HUES6 (cell line): ENCODE data around the gene SORBS1.

ENCODE experiments used
- H3K27ac ChIP-seq: 2 replicates; pipeline ENCODE4 v1.7.0; 2013; ENCODE audit warnings: low read depth, mild to moderate bottlenecking, low read length, inconsistent platforms
- H3K27me3 ChIP-seq: 2 replicates; pipeline ENCODE4 v1.6.1; 2013; ENCODE audit warnings: low read length; ENCODE audit not compliant: control insufficient read depth, insufficient read depth
- H3K36me3 ChIP-seq: 2 replicates; pipeline ENCODE4 v1.6.1; 2013; ENCODE audit warnings: low read length; ENCODE audit not compliant: control insufficient read depth, insufficient read depth
- H3K4me1 ChIP-seq: 2 replicates; pipeline ENCODE4 v1.6.1; 2013; ENCODE audit warnings: low read length; ENCODE audit not compliant: control insufficient read depth, insufficient read depth
- H3K4me3 ChIP-seq: 2 replicates; pipeline ENCODE4 v1.5.1; 2013; ENCODE audit warnings: low read depth, low read length
- H3K9ac ChIP-seq: one replicate; pipeline ENCODE4 v1.6.1; 2013; ENCODE audit warnings: mild to moderate bottlenecking, low read length
- H3K9me3 ChIP-seq: 2 replicates; pipeline ENCODE4 v1.6.1; 2013; ENCODE audit warnings: low read depth, low read length; ENCODE audit not compliant: control insufficient read depth, insufficient read depth

SORBS1 gene

DNA sequence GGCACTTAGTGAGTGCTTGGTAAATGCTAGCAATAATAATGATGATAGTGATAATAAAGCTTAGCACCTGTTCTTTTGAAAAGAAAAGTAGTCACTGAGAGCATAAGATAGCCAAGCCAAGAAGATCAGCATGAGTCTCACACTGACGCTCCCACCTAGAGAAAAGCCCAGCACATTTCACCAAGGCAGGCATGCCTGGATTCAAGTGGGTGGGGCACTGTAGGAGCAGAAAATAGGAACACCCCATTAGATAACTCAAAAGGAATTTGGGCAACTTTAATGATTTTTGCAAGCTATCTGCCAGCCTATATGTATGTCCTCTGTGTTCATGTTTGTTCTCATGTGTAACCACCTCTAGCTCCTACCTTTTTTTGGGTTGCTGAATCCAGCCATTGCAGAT is 18.1 kb upstream of the SORBS1 start:
- H3K27ac ChIP-seq: no peak overlapping the region
- no peaks in the 10 kb centered on the region for H3K4me1 ChIP-seq
- no peaks in the 10 kb centered on the region for H3K36me3 ChIP-seq
- H3K9me3 ChIP-seq: no peaks in the 10 kb centered on the region
- no peak overlapping the region for H3K9ac ChIP-seq
- no peaks in the 10 kb centered on the region for H3K27me3 ChIP-seq
- no peak overlapping the region for H3K4me3 ChIP-seq

DNA sequence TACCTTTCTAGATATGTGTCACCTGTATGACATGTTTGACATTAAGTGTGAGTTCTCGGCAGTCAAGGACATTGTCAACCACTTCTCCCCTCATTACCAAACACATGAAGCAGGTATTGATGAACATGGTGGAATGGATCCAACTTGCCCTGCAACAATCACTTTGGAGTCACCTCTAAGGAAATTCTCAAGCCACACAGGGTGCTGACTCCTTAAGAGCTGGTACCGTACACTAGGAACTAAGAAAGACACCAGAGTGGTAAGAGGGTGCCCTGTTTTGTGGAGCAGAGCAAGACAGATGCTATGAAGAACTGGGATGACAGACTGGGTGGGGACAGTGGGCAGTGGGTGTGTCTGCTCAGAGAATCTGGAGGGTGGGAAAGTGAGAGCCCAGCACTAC is 17.4 kb upstream of the SORBS1 start:
- Histone ChIP-seq H3K27me3 (no peaks in the 10 kb centered on the region), H3K4me1 (no peaks in the 10 kb centered on the region), H3K4me3 (no peak overlapping the region), H3K9me3 (no peaks in the 10 kb centered on the region), H3K9ac (no peak overlapping the region), H3K36me3 (no peaks in the 10 kb centered on the region), H3K27ac (no peak overlapping the region)

DNA sequence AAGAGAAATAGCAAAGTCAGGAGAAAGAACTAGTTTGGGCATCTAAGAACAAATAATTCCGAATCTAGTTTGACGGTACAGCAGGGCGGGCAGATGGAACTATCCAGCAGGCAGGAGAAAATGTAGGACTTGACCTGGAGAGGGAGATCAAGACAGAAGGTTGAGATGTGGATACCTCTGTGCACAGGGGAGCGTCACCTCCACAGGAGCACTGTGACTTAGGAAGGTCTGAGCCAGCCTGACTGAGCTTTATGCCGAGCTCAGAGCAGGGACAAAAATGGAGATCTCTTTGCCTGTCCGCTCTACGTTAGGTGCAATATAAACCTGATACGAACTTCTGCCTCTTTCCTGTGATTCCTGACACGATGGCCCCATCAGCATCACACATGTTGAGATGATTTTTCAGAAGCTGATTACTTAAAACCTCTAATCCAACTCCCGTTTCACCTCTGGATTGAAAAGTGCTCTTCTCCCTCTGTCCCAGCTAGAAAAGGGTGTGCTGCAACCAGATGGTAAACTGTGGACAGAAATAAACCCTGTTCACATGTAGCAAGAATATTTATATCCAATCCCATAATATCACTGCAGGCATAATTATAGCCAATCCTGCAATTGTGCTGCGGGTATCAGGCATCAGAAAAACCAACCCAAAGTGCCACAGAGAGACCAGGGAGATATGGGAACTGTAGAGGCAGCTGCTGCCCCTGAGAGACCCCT is 13.6 kb upstream of the SORBS1 start:
- no peaks in the 10 kb centered on the region for H3K4me1 ChIP-seq
- no peaks in the 10 kb centered on the region for H3K9me3 ChIP-seq
- no peak overlapping the region for H3K27ac ChIP-seq
- H3K27me3 ChIP-seq: no peaks in the 10 kb centered on the region
- no peak overlapping the region for H3K4me3 ChIP-seq
- no peak overlapping the region for H3K9ac ChIP-seq
- no peaks in the 10 kb centered on the region for H3K36me3 ChIP-seq

DNA sequence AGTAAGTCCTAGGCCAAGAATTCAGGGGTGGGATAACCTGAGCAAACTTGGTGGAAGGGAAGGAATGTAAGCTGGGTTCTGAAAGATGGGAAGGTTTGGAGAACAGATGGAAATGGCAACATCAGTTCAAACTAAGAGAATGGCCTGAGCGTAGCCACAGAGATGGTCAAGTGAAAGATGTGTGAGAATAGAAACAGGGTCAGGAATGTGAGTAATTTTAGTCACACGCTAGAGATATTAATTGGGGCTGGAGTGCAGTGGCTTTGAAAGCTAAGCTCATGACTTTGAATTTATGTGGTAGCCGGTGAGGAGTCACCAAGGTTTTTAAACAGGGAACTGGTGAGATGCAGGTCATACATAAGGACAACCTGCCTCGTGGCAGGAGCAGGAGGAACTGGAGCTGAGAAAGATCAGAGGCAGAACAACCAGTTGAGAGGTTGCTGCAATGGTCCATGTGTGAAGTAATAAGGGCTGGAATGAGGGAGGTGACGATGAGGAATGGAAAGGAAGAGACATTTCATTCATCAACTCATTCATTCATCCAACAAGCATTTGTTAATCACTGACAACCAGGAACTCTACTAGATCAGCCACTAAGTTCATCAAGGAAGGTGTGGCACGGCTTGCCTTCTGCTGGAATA is 12.9 kb upstream of the SORBS1 start:
- Histone ChIP-seq H3K4me3 (no peak overlapping the region), H3K9ac (no peak overlapping the region), H3K36me3 (no peaks in the 10 kb centered on the region), H3K4me1 (no peaks in the 10 kb centered on the region), H3K9me3 (no peaks in the 10 kb centered on the region), H3K27ac (no peak overlapping the region), H3K27me3 (no peaks in the 10 kb centered on the region)

DNA sequence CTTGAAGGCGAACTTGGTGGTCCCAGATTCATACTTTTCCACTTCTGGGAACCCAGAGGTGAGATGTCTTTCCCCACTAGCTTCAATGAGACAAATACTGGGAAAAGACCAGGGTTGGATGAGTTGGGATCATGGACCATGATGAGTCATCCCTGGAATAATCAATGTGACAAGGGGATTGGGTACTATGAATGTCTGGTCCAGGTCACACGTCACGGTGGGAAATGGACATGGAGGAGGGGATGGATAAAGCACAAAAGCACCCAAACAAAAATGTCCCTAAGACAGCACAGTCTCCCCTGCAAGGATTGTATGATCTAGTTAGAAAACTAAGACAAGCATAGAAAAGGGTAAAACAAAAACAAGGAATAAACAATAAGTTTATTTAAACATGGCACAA is 12.4 kb upstream of the SORBS1 start:
- no peaks in the 10 kb centered on the region for H3K9me3 ChIP-seq
- no peaks in the 10 kb centered on the region for H3K36me3 ChIP-seq
- H3K4me1 ChIP-seq: no peaks in the 10 kb centered on the region
- no peak overlapping the region for H3K9ac ChIP-seq
- no peak overlapping the region for H3K4me3 ChIP-seq
- no peak overlapping the region for H3K27ac ChIP-seq
- no peaks in the 10 kb centered on the region for H3K27me3 ChIP-seq

DNA sequence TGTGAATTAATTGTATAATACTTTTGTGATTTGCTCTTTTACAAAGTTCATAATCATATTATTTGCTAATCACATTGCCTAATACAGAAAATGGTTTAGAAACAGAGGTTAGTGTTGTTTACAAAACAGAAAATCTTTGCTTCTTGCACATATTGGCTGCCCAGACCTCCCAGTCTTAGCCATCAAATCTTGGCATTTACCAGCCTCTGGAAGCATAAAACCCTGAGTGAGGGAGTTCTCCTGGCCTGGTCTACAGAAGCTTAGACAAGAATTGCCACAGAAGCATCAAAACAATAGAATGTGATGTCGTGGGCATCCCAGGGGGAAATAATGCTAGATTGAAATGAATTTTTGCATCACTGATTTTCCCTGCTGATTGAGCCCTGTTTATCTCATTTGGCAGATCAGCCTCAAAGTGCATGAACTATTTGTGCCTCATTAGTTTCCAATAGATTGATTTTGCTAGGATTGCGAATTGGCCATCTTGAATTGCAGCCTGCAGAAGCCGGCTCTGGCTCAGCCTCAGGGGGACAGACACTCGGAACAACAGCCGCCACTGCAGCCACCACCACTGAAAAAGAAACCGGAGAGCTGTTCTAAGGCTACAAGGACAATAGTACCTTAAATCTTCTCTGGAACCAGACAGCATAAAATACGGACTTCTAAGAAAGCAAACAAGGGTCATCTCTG is 11.1 kb upstream of the SORBS1 start:
- Histone ChIP-seq H3K4me3 (no peak overlapping the region), H3K27ac (no peak overlapping the region), H3K27me3 (no peaks in the 10 kb centered on the region), H3K9ac (no peak overlapping the region), H3K4me1 (no peaks in the 10 kb centered on the region), H3K9me3 (no peaks in the 10 kb centered on the region), H3K36me3 (no peaks in the 10 kb centered on the region)

DNA sequence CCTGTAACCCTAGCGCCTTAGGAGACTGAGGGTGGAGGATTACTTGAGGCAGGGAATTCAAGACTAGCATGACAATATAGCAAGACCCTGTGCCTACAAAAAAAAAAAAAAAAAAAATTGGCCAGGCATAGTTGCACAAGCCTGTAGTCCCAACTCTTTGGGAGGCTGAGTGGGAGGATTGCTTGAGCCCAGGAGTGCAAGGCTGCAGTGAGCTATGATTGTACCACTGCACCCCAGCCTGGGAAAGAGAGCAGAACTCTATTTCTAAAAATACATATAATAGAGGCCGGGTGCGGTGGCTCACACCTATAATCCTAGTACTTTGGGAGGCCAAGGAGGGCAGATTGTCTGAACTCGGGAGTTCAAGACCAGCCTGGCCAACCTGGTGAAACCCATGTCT is 10.2 kb upstream of the SORBS1 start:
- no peaks in the 10 kb centered on the region for H3K27me3 ChIP-seq

DNA sequence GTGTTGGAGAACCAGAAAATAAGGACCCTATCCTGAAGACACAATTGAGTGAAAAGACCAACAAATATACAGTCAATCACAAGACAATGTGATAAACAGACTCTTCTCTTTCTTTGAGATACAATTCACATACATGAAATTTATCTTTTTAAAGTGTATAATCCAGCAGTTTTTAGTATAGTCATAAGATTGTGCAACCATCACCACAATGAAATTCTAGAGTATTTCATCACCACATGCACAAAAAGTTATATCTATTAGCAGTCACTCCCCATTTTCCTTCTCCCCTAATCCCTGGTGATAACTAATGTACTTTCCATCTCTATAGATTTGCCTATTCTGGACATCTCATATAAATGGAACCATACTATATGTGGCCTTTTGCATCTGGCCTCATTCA is 8.2 kb upstream of the SORBS1 start:
- Histone ChIP-seq H3K36me3 (no peaks in the 10 kb centered on the region), H3K4me3 (no peak overlapping the region), H3K9me3 (no peaks in the 10 kb centered on the region), H3K9ac (no peak overlapping the region), H3K4me1 (no peaks in the 10 kb centered on the region), H3K27ac (no peak overlapping the region), H3K27me3 (no peaks in the 10 kb centered on the region)

More for the DNA sequence above, 10.2 kb upstream of the SORBS1 start:
- Histone ChIP-seq H3K9ac (no peak overlapping the region), H3K4me3 (no peak overlapping the region), H3K27ac (no peak overlapping the region), H3K36me3 (no peaks in the 10 kb centered on the region), H3K9me3 (no peaks in the 10 kb centered on the region), H3K4me1 (no peaks in the 10 kb centered on the region)

DNA sequence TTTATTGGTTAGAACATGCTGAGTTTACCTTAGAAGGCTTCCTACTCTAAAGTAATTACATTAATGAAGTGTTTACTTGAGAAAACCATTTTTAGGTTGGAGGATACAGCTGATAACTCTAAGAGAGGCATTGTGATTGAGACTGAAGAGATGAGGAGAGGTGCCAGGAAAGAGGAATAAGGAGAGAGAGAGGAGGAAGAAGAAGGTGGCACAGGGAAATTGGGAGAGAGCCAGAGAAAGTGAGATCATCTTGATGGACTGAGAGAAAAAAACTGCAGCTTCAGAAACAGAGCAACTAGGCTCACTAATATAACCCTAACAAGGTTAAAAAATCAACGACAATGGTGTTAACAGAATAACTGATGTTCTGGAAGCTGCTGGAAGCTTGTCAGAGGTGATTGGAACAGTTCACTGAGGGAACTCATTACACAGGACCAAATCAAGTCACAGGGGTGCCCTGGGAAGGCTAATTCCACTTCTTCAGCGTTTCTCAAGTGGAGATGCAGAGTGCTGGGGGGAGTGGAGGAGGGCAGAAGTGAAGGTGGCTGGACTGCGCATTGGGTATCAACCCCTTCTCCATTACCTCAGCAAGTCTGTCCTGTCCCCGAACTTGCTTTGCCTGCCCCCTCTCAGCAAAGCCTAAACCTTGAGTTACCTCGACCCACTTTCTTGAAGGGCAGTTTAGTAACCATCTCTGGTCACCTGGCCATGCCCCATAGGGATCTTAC is 6.9 kb upstream of the SORBS1 start:
- Histone ChIP-seq H3K36me3 (no peaks in the 10 kb centered on the region), H3K27me3 (no peaks in the 10 kb centered on the region), H3K9me3 (no peaks in the 10 kb centered on the region), H3K27ac (no peak overlapping the region), H3K9ac (no peak overlapping the region), H3K4me1 (no peaks in the 10 kb centered on the region), H3K4me3 (no peak overlapping the region)

DNA sequence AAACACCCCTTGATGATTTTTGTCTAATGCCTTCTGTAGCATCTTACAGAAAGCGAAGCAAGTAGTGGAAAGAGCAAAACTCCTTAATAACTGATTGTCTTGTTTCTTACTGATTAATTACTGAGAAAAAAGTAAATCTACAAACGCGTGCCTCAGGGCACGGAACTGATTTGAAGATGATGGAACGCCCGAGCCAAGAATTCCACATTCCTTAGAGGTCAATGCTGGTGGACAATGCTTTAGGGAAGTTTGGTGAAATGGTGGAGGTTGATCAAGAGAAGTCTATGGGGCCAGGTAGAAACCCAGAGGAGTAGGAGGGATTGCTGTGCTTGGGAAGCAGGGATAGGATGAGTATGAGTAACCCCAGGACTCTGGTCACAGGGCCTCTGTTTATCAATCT is 5.0 kb upstream of the SORBS1 start:
- no peaks in the 10 kb centered on the region for H3K9me3 ChIP-seq
- no peak overlapping the region for H3K4me3 ChIP-seq
- no peaks in the 10 kb centered on the region for H3K4me1 ChIP-seq
- H3K36me3 ChIP-seq: no peaks in the 10 kb centered on the region
- H3K27ac ChIP-seq: no peak overlapping the region
- H3K27me3 ChIP-seq: no peaks in the 10 kb centered on the region
- H3K9ac ChIP-seq: no peak overlapping the region

DNA sequence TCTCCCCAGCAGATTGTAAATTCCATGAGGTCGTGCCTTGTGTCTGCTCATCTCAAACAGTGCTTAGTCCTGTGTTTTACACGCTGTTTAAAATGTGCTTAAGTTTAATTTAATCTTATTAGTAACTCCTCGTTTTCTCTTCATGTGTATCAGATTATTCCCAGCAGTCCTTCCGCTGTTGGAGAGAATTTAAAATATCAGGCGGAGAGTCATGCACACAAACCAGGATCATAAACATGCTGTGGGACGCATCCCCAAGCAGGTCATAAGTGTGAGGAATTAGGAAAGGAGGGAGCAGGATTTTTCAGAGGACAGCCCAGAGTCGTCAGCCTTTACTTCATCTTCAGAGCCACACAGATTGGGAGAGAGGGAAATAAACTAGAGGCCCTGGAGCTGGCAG is 4.2 kb upstream of the SORBS1 start:
- Histone ChIP-seq H3K9ac (no peak overlapping the region), H3K4me1 (no peaks in the 10 kb centered on the region), H3K27me3 (no peaks in the 10 kb centered on the region), H3K9me3 (no peaks in the 10 kb centered on the region), H3K4me3 (no peak overlapping the region), H3K27ac (no peak overlapping the region), H3K36me3 (no peaks in the 10 kb centered on the region)
